Small intestine (tissue), 7 donors: Measurements from ENCODE around the gene KCNN3. TPM values are rescaled to one million over a fixed set of nuclear protein-coding genes. Genes with fewer than 3 reads are reported as not detected.
A peak's percentile ranks its signal among the peaks of the same experiment; 100 is the strongest.

Experiments used
- DNase-seq, 2 donors: peaks; one replicate each; pipeline versions ENCODE4 v3.0.0 to v3.0.0-alpha.2; 2013
- FAIRE-seq: peaks from 2 replicates; lab custom pipeline; 2012; peaks lifted over from hg19 to GRCh38; lab: Jason Lieb, UNC
- H3K27ac ChIP-seq, 3 donors: one replicate each; pipeline ENCODE4 v1.5.1; 2013; ENCODE audit warnings: low read length in 2 of 3, mild to moderate bottlenecking in 2 of 3, control low read depth in 1 of 3, inconsistent platforms in 1 of 3, low read depth in 1 of 3, moderate library complexity in 1 of 3
- H3K27me3 ChIP-seq, 3 donors: one replicate each; pipeline ENCODE4 v1.6.1; 2013; ENCODE audit warnings: low read length in 3 of 3, inconsistent platforms in 1 of 3; ENCODE audit not compliant: control insufficient read depth in 3 of 3, insufficient read depth in 3 of 3
- H3K36me3 ChIP-seq, 3 donors: one replicate each; pipeline ENCODE4 v1.6.1; 2013; ENCODE audit warnings: low read length in 3 of 3, inconsistent platforms in 1 of 3, low read depth in 1 of 3, mild to moderate bottlenecking in 1 of 3, moderate library complexity in 1 of 3; ENCODE audit not compliant: control insufficient read depth in 3 of 3, insufficient read depth in 2 of 3
- H3K4me1 ChIP-seq, 3 donors: one replicate each; pipeline ENCODE4 v1.6.1; 2013; ENCODE audit warnings: low read length in 2 of 3, inconsistent platforms in 1 of 3, low read depth in 1 of 3, mild to moderate bottlenecking in 1 of 3, moderate library complexity in 1 of 3; ENCODE audit not compliant: control insufficient read depth in 3 of 3, insufficient read depth in 2 of 3
- H3K4me3 ChIP-seq, 3 donors: one replicate each; pipeline ENCODE4 v1.5.1; 2013; ENCODE audit warnings: low read length in 3 of 3, control low read depth in 1 of 3, inconsistent platforms in 1 of 3, low read depth in 1 of 3, mild to moderate bottlenecking in 1 of 3, moderate library complexity in 1 of 3
- H3K9me3 ChIP-seq, 2 donors: one replicate each; pipeline ENCODE4 v1.6.1; 2013; ENCODE audit warnings: low read depth in 1 of 2, low read length in 1 of 2; ENCODE audit not compliant: control insufficient read depth in 2 of 2, insufficient read depth in 1 of 2
- WGBS, 3 donors: extraction: QIAGEN DNeasy Blood & Tissue Kit; methylation state at CpG; one replicate each; pipeline ENCODE4 v1.1.7; 2013; 5-methylcytosine and 5-hydroxymethylcytosine counted together
- polyA plus RNA-seq, 4 donors: library from polyadenylated mRNA; stranded (reverse) in 3 of 4; unstranded in 1 of 4; fragments of 200-250 nt in 3 of 4; fragments of 120-200 nt in 1 of 4; gene quantifications; one replicate each; pipeline versions ENCODE4 v1.2.1 to v1.2.3, GENCODE V29; 2013
- donor health status: healthy with polysubstance abuse.
- donor health status: control.
- donor health status: control.
- donor health status: Bipolar disorder and iron deficiency.
- donor health status: healthy.

Gene KCNN3
- polyA plus RNA-seq, 4 donors = 0.27 to 1.6 (median 0.94) TPM

- Histone ChIP-seq H3K4me3 (no peak overlapping the region), H3K36me3 (peaks cover 0 to 2% (median 0%) of the 10 kb centered on the region in 3 donors), H3K9me3 (no peaks in the 10 kb centered on the region), H3K27ac (peak overlapping the region in 1 of 3 donors; percentile 4), H3K27me3 (no peaks in the 10 kb centered on the region), H3K4me1 (peaks cover 0 to 5% (median 2%) of the 10 kb centered on the region in 3 donors)
- WGBS, 3 donors = 84 to 88% (median 84%) methylated on average over 13 of the region's 13 CpGs
- FAIRE-seq (no peak), DNase-seq (no peak)
These were observed 143.0 kb downstream of the KCNN3 start for GRCh38 chr1:154726896-154727753.

GRCh38 chr1:154726443-154726842, 143.6 kb downstream of the KCNN3 start:
- 63 to 76% (median 65%) methylated on average over 10 of the region's 10 CpGs for WGBS, 3 donors
- FAIRE-seq (no peak), DNase-seq (no peak)
- H3K36me3 ChIP-seq = peaks cover 0 to 2% (median 0%) of the 10 kb centered on the region in 3 donors
- no peaks in the 10 kb centered on the region for H3K27me3 ChIP-seq
- H3K27ac ChIP-seq = peak overlapping the region in 1 of 3 donors; percentile 4
- H3K4me3 ChIP-seq = no peak overlapping the region
- H3K9me3 ChIP-seq = no peaks in the 10 kb centered on the region
- peaks cover 0 to 5% (median 2%) of the 10 kb centered on the region in 3 donors for H3K4me1 ChIP-seq

- no peaks in the 10 kb centered on the region for H3K27me3 ChIP-seq
- FAIRE-seq (no peak), DNase-seq (no peak)
- no peaks in the 10 kb centered on the region for H3K9me3 ChIP-seq
- no peak overlapping the region for H3K27ac ChIP-seq
- 90 to 94% (median 91%) methylated on average over 10 of the region's 10 CpGs for WGBS, 3 donors
- H3K4me3 ChIP-seq = no peak overlapping the region
- peaks cover 0 to 2% (median 0%) of the 10 kb centered on the region in 3 donors for H3K36me3 ChIP-seq
- H3K4me1 ChIP-seq = peaks cover 0 to 4% (median 2%) of the 10 kb centered on the region in 3 donors
These were observed 144.2 kb downstream of the KCNN3 start for GRCh38 chr1:154725865-154726264.

- Histone ChIP-seq H3K4me1 (no peaks in the 10 kb centered on the region), H3K27me3 (no peaks in the 10 kb centered on the region), H3K27ac (no peak overlapping the region), H3K4me3 (no peak overlapping the region), H3K9me3 (no peaks in the 10 kb centered on the region), H3K36me3 (no peaks in the 10 kb centered on the region)
- DNase-seq (no peak), FAIRE-seq (no peak)
- 81 to 85% (median 83%) methylated on average over 14 to 16 of the region's 16 CpGs for WGBS, 3 donors
These were observed 149.5 kb downstream of the KCNN3 start for GRCh38 chr1:154720328-154721297.

GRCh38 chr1:154719586-154720327, 150.3 kb downstream of the KCNN3 start:
- WGBS, 3 donors = 87 to 90% (median 88%) methylated on average over 8 of the region's 8 CpGs
- FAIRE-seq = no peak
- Histone ChIP-seq H3K4me1 (no peaks in the 10 kb centered on the region), H3K27me3 (no peaks in the 10 kb centered on the region), H3K27ac (no peak overlapping the region), H3K36me3 (no peaks in the 10 kb centered on the region), H3K9me3 (no peaks in the 10 kb centered on the region), H3K4me3 (no peak overlapping the region)
- no peak for DNase-seq

GRCh38 chr1:154718566-154718965, 151.5 kb downstream of the KCNN3 start:
- peaks cover 0 to under 1% (median 0%) of the 10 kb centered on the region in 3 donors for H3K27me3 ChIP-seq
- no peaks in the 10 kb centered on the region for H3K36me3 ChIP-seq
- H3K4me3 ChIP-seq = no peak overlapping the region
- no peaks in the 10 kb centered on the region for H3K4me1 ChIP-seq
- FAIRE-seq = no peak
- DNase-seq = no peak
- H3K9me3 ChIP-seq = no peaks in the 10 kb centered on the region
- 91 to 96% (median 94%) methylated on average over 6 of the region's 6 CpGs for WGBS, 3 donors
- no peak overlapping the region for H3K27ac ChIP-seq

- Histone ChIP-seq H3K27me3 (peaks cover 0 to 4% (median 0%) of the 10 kb centered on the region in 3 donors), H3K4me3 (no peak overlapping the region), H3K36me3 (peaks cover 0 to 1% (median 0%) of the 10 kb centered on the region in 3 donors), H3K9me3 (no peaks in the 10 kb centered on the region), H3K4me1 (no peaks in the 10 kb centered on the region), H3K27ac (no peak overlapping the region)
- DNase-seq (no peak), FAIRE-seq (no peak)
- 76 to 82% (median 78%) methylated on average over 7 of the region's 7 CpGs for WGBS, 3 donors
These were observed 152.6 kb downstream of the KCNN3 start for GRCh38 chr1:154717528-154717924.
